ENCODE results near the gene PRXL2A. TPM values are rescaled to one million over a fixed set of nuclear protein-coding genes. Genes with fewer than 3 reads are reported as not detected.

The PRXL2A gene
- total RNA-seq, 2 donors from 2014 or later = 0.94 to 1.5 TPM

GRCh38 chr10:80453842-80454512, 45.6 kb downstream of the PRXL2A start, which contains the start of gene TSPAN14:
Gene TSPAN14, plus strand, starts transcription at chr10:80454310. Its CDS starts 34,924 bp downstream, at chr10:80489234.
- Mint-ChIP-seq H3K27me3 (no peaks in the 10 kb centered on the region), H3K4me1 (peaks cover 30% of the 10 kb centered on the region), H3K36me3 (ENCODE audit: low read depth) (peaks cover 3% of the 10 kb centered on the region), H3K4me3 (peak within 1 kb of the TSS; percentile 97), H3K27ac (peak within 1 kb of the TSS; percentile 100)
- no peaks in the 10 kb centered on the region for H3K9me3 ChIP-seq (ENCODE audit: control insufficient read depth, low read length, poor library complexity, severe bottlenecking)
- DNase-seq = peak; percentile 53 to 80 (median 78)
- ATAC-seq = peak; percentile 76

- H3K9me3 ChIP-seq (ENCODE audit: control insufficient read depth, low read length, poor library complexity, severe bottlenecking) = no peaks in the 10 kb centered on the region
- DNase-seq (peak in 1 of 3 donors; percentile 29), ATAC-seq (peak; percentile 14)
- Mint-ChIP-seq H3K27me3 (no peaks in the 10 kb centered on the region), H3K27ac (peak overlapping the region; percentile 100), H3K36me3 (ENCODE audit: low read depth) (peaks cover 3% of the 10 kb centered on the region), H3K4me3 (peak overlapping the region; percentile 97), H3K4me1 (peaks cover 37% of the 10 kb centered on the region)
These were observed 46.4 kb downstream of the PRXL2A start for GRCh38 chr10:80454513-80455460.

GRCh38 chr10:80455461-80456349, 47.4 kb downstream of the PRXL2A start:
- no peak for DNase-seq
- Mint-ChIP-seq H3K27ac (peak overlapping the region; percentile 100), H3K36me3 (ENCODE audit: low read depth) (peaks cover 3% of the 10 kb centered on the region), H3K4me3 (peak overlapping the region; percentile 97), H3K27me3 (no peaks in the 10 kb centered on the region), H3K4me1 (peaks cover 46% of the 10 kb centered on the region)
- no peaks in the 10 kb centered on the region for H3K9me3 ChIP-seq (ENCODE audit: control insufficient read depth, low read length, poor library complexity, severe bottlenecking)
- ATAC-seq = no peak

- Mint-ChIP-seq H3K27ac (peak overlapping the region; percentile 100), H3K4me1 (peaks cover 64% of the 10 kb centered on the region), H3K27me3 (no peaks in the 10 kb centered on the region), H3K36me3 (ENCODE audit: low read depth) (peaks cover 6% of the 10 kb centered on the region), H3K4me3 (peak overlapping the region; percentile 97)
- no peak for DNase-seq
- no peak for ATAC-seq
- H3K9me3 ChIP-seq (ENCODE audit: control insufficient read depth, low read length, poor library complexity, severe bottlenecking) = no peaks in the 10 kb centered on the region
These were observed 49.4 kb downstream of the PRXL2A start for GRCh38 chr10:80457554-80458262.

- no peak for ATAC-seq
- H3K9me3 ChIP-seq (ENCODE audit: control insufficient read depth, low read length, poor library complexity, severe bottlenecking) = no peaks in the 10 kb centered on the region
- no peaks in the 10 kb centered on the region for H3K27me3 Mint-ChIP-seq
- peaks cover 7% of the 10 kb centered on the region for H3K36me3 Mint-ChIP-seq (ENCODE audit: low read depth)
- H3K4me3 Mint-ChIP-seq = peak overlapping the region; percentile 97
- H3K4me1 Mint-ChIP-seq = peaks cover 68% of the 10 kb centered on the region
- DNase-seq = no peak
- H3K27ac Mint-ChIP-seq = peak overlapping the region; percentile 100
These were observed 49.9 kb downstream of the PRXL2A start for GRCh38 chr10:80458263-80458625.

- no peak for DNase-seq
- Mint-ChIP-seq H3K4me1 (peaks cover 68% of the 10 kb centered on the region), H3K27me3 (no peaks in the 10 kb centered on the region), H3K36me3 (ENCODE audit: low read depth) (peaks cover 10% of the 10 kb centered on the region), H3K4me3 (peak overlapping the region; percentile 97), H3K27ac (peak overlapping the region; percentile 100)
- ATAC-seq = no peak
- no peaks in the 10 kb centered on the region for H3K9me3 ChIP-seq (ENCODE audit: control insufficient read depth, low read length, poor library complexity, severe bottlenecking)
These were observed 50.3 kb downstream of the PRXL2A start for GRCh38 chr10:80458638-80459037.

GRCh38 chr10:80459047-80459865, 50.9 kb downstream of the PRXL2A start:
- ATAC-seq (peak; percentile 59), DNase-seq (peak in 2 of 3 donors; percentile 37 to 50)
- Mint-ChIP-seq H3K36me3 (ENCODE audit: low read depth) (peaks cover 10% of the 10 kb centered on the region), H3K4me3 (peak overlapping the region; percentile 97), H3K27me3 (no peaks in the 10 kb centered on the region), H3K27ac (peak overlapping the region; percentile 100), H3K4me1 (peaks cover 73% of the 10 kb centered on the region)
- no peaks in the 10 kb centered on the region for H3K9me3 ChIP-seq (ENCODE audit: control insufficient read depth, low read length, poor library complexity, severe bottlenecking)

GRCh38 chr10:80460399-80461207, 52.3 kb downstream of the PRXL2A start:
- H3K9me3 ChIP-seq (ENCODE audit: control insufficient read depth, low read length, poor library complexity, severe bottlenecking) = no peaks in the 10 kb centered on the region
- Mint-ChIP-seq H3K27me3 (no peaks in the 10 kb centered on the region), H3K27ac (peak overlapping the region; percentile 100), H3K36me3 (ENCODE audit: low read depth) (peaks cover 7% of the 10 kb centered on the region), H3K4me3 (peak overlapping the region; percentile 97), H3K4me1 (peaks cover 84% of the 10 kb centered on the region)
- ATAC-seq (no peak), DNase-seq (no peak)

GRCh38 chr10:80461208-80462183, 53.1 kb downstream of the PRXL2A start:
- H3K27me3 Mint-ChIP-seq = no peaks in the 10 kb centered on the region
- peaks cover 10% of the 10 kb centered on the region for H3K36me3 Mint-ChIP-seq (ENCODE audit: low read depth)

GRCh38 chr10:80462299-80462980, 54.1 kb downstream of the PRXL2A start:
- ATAC-seq = no peak
- Mint-ChIP-seq H3K36me3 (ENCODE audit: low read depth) (peaks cover 10% of the 10 kb centered on the region), H3K27me3 (no peaks in the 10 kb centered on the region), H3K4me1 (peaks cover 89% of the 10 kb centered on the region), H3K27ac (peak overlapping the region; percentile 100), H3K4me3 (peak overlapping the region; percentile 97)
- no peaks in the 10 kb centered on the region for H3K9me3 ChIP-seq (ENCODE audit: control insufficient read depth, low read length, poor library complexity, severe bottlenecking)
- DNase-seq = no peak

More at GRCh38 chr10:80461208-80462183, 53.1 kb downstream of the PRXL2A start:
- ATAC-seq (no peak), DNase-seq (no peak)
- H3K4me1 Mint-ChIP-seq = peaks cover 83% of the 10 kb centered on the region
- peak overlapping the region; percentile 97 for H3K4me3 Mint-ChIP-seq
- H3K27ac Mint-ChIP-seq = peak overlapping the region; percentile 100
- H3K9me3 ChIP-seq (ENCODE audit: control insufficient read depth, low read length, poor library complexity, severe bottlenecking) = no peaks in the 10 kb centered on the region

Measured in T-helper 17 cell (primary cell).